Measurements from ENCODE around the gene FAR2.

FAR2 gene

GRCh38 chr12:29337325-29337724, 188.2 kb downstream of the FAR2 start:
- no peak for TF ChIP-seq NFIC (IDR thresholded peaks at IDR 0.05)
- no peak for TF ChIP-seq EP300 (IDR thresholded peaks at IDR 0.05; ENCODE audit: borderline replicate concordance)

- TF ChIP-seq TCF12 (IDR thresholded peaks at IDR 0.05; ENCODE audit: low read depth) (no peak), RAD21 (IDR thresholded peaks at IDR 0.05; ENCODE audit: low read depth) (no peak), USF1 (IDR thresholded peaks at IDR 0.05) (no peak), CEBPB (IDR thresholded peaks at IDR 0.05) (no peak), FOXM1 (IDR thresholded peaks at IDR 0.05; ENCODE audit: borderline replicate concordance, low read depth) (no peak), EP300 (IDR thresholded peaks at IDR 0.05; ENCODE audit: borderline replicate concordance) (no peak), ZBTB7A (IDR thresholded peaks at IDR 0.05; ENCODE audit: low read depth) (no peak), TEAD4 (IDR thresholded peaks at IDR 0.05) (no peak), EGR1 (IDR thresholded peaks at IDR 0.05) (no peak), YY1 (IDR thresholded peaks at IDR 0.05; ENCODE audit: low read depth) (no peak), NFIC (IDR thresholded peaks at IDR 0.05) (no peak), REST (IDR thresholded peaks at IDR 0.05; ENCODE audit: low read depth) (no peak)
Measured at GRCh38 chr12:29343022-29343799, 194.1 kb downstream of the FAR2 start.

GRCh38 chr12:29346769-29347421, 197.8 kb downstream of the FAR2 start:
- TF ChIP-seq TEAD4 (IDR thresholded peaks at IDR 0.05), result no peak
- TF ChIP-seq REST (IDR thresholded peaks at IDR 0.05; ENCODE audit: low read depth), result no peak
- no peak for TF ChIP-seq CEBPB (IDR thresholded peaks at IDR 0.05)
- TF ChIP-seq CREB1 (IDR thresholded peaks at IDR 0.05; ENCODE audit: low read depth), result no peak
- no peak for TF ChIP-seq MAX (IDR thresholded peaks at IDR 0.05)
- TF ChIP-seq TAF1 (IDR thresholded peaks at IDR 0.05; ENCODE audit: low read depth), result no peak
- no peak for TF ChIP-seq FOXM1 (IDR thresholded peaks at IDR 0.05; ENCODE audit: borderline replicate concordance, low read depth)
- no peak for TF ChIP-seq YY1 (IDR thresholded peaks at IDR 0.05; ENCODE audit: low read depth)
- no peak for TF ChIP-seq ZBTB7A (IDR thresholded peaks at IDR 0.05; ENCODE audit: low read depth)
- no peak for TF ChIP-seq NFIC (IDR thresholded peaks at IDR 0.05)

- TF ChIP-seq CEBPB (IDR thresholded peaks at IDR 0.05), result 0 out of 2 replicates have a peak, but pooled peaks have one; percentile 39
- TF ChIP-seq NFIC (IDR thresholded peaks at IDR 0.05), result peak; percentile 95
- TF ChIP-seq EGR1 (IDR thresholded peaks at IDR 0.05), result no peak
- TF ChIP-seq TEAD4 (IDR thresholded peaks at IDR 0.05), result 0 out of 2 replicates have a peak, but pooled peaks have one; percentile 44
Measured at GRCh38 chr12:29350080-29350479, 201.0 kb downstream of the FAR2 start.

- TF ChIP-seq YY1 (IDR thresholded peaks at IDR 0.05; ENCODE audit: low read depth) (no peak), TAF1 (IDR thresholded peaks at IDR 0.05; ENCODE audit: low read depth) (no peak), NFIC (IDR thresholded peaks at IDR 0.05) (no peak), MAX (IDR thresholded peaks at IDR 0.05) (no peak), EP300 (IDR thresholded peaks at IDR 0.05; ENCODE audit: borderline replicate concordance) (no peak), USF1 (IDR thresholded peaks at IDR 0.05) (no peak), FOXM1 (IDR thresholded peaks at IDR 0.05; ENCODE audit: borderline replicate concordance, low read depth) (no peak), EGR1 (IDR thresholded peaks at IDR 0.05) (no peak), TCF12 (IDR thresholded peaks at IDR 0.05; ENCODE audit: low read depth) (no peak), REST (IDR thresholded peaks at IDR 0.05; ENCODE audit: low read depth) (no peak), RAD21 (IDR thresholded peaks at IDR 0.05; ENCODE audit: low read depth) (no peak), CREB1 (IDR thresholded peaks at IDR 0.05; ENCODE audit: low read depth) (no peak), ZBTB7A (IDR thresholded peaks at IDR 0.05; ENCODE audit: low read depth) (no peak), CEBPB (IDR thresholded peaks at IDR 0.05) (no peak), TEAD4 (IDR thresholded peaks at IDR 0.05) (no peak)
Measured at GRCh38 chr12:29354954-29355353, 205.9 kb downstream of the FAR2 start.
